ENCODE measurements around the gene MANBA.

DNA sequence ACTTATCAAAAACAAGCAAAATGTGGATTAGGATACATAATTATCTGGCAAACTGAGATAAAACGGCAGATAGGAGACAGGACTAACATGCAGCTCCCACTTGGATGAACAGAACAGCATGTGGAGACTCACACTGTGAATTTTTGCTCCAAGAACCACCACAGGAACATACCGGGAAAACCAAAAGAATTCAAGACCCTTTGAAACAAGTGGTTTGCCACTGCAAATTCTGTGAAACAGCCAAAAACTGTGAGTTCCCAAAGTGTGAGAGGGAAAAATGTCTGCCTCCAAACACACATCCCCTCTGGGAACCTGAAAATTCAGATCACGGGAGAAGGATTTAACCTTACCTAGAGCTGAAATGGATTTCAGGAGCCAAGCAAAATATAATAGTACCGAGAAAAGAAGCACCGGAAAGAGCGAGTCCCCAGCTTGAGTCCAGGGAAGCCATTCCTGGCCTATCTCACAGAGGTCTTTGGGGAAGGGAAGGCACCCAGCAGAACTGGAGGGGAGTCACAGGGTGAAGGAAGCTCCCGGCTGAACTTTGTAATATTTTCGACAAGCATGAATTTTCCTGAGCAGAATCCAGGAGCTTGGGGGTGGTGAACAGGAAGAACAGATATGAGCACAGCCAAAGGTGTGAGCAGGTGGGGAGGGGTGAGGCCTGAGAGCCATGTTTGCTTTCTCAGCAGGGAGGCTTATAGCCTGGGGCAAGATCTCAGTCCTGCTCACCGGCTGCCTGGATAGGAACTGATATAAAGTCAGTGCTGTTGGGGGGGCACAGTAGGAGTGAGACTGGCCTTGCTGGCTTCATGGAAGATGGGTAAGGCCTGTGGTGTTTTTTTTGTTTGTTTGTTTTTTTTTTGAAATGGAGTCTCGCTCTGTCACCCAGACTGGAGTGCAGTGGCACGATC is 23.9 kb downstream of the MANBA start:
- TF ChIP-seq, protein P1, sequence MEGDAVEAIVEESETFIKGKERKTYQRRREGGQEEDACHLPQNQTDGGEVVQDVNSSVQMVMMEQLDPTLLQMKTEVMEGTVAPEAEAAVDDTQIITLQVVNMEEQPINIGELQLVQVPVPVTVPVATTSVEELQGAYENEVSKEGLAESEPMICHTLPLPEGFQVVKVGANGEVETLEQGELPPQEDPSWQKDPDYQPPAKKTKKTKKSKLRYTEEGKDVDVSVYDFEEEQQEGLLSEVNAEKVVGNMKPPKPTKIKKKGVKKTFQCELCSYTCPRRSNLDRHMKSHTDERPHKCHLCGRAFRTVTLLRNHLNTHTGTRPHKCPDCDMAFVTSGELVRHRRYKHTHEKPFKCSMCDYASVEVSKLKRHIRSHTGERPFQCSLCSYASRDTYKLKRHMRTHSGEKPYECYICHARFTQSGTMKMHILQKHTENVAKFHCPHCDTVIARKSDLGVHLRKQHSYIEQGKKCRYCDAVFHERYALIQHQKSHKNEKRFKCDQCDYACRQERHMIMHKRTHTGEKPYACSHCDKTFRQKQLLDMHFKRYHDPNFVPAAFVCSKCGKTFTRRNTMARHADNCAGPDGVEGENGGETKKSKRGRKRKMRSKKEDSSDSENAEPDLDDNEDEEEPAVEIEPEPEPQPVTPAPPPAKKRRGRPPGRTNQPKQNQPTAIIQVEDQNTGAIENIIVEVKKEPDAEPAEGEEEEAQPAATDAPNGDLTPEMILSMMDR (IDR thresholded peaks at IDR 0.05) = no peak
- TF ChIP-seq, protein P2, sequence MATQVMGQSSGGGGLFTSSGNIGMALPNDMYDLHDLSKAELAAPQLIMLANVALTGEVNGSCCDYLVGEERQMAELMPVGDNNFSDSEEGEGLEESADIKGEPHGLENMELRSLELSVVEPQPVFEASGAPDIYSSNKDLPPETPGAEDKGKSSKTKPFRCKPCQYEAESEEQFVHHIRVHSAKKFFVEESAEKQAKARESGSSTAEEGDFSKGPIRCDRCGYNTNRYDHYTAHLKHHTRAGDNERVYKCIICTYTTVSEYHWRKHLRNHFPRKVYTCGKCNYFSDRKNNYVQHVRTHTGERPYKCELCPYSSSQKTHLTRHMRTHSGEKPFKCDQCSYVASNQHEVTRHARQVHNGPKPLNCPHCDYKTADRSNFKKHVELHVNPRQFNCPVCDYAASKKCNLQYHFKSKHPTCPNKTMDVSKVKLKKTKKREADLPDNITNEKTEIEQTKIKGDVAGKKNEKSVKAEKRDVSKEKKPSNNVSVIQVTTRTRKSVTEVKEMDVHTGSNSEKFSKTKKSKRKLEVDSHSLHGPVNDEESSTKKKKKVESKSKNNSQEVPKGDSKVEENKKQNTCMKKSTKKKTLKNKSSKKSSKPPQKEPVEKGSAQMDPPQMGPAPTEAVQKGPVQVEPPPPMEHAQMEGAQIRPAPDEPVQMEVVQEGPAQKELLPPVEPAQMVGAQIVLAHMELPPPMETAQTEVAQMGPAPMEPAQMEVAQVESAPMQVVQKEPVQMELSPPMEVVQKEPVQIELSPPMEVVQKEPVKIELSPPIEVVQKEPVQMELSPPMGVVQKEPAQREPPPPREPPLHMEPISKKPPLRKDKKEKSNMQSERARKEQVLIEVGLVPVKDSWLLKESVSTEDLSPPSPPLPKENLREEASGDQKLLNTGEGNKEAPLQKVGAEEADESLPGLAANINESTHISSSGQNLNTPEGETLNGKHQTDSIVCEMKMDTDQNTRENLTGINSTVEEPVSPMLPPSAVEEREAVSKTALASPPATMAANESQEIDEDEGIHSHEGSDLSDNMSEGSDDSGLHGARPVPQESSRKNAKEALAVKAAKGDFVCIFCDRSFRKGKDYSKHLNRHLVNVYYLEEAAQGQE (IDR thresholded peaks at IDR 0.05; ENCODE audit: insufficient read depth in 1 of 2, low read depth in 2 of 2, low read length in 1 of 2) = no peak
- TF ChIP-seq POLR2AphosphoS5 (IDR thresholded peaks at IDR 0.05; ENCODE audit: low read depth, low read length) = no peak
- no peak for TF ChIP-seq SIN3A (IDR thresholded peaks at IDR 0.05; ENCODE audit: borderline replicate concordance, insufficient read depth, low read depth, low read length)
- no peak for TF ChIP-seq TCF7L2 (IDR thresholded peaks at IDR 0.05; ENCODE audit: low read depth, low read length)
